ENCODE results near the gene PDGFA. TPM values are rescaled to one million over a fixed set of nuclear protein-coding genes. Genes with fewer than 3 reads are reported as not detected.

PDGFA gene
- total and polyA plus RNA-seq, 2 experiments from 2014 or later: 35.6 to 43.1 TPM

GRCh38 chr7:552868-553635 is 33.4 kb upstream of the PDGFA start:
- Histone ChIP-seq H3K27me3 (ENCODE audit: insufficient read depth) (no peaks in the 10 kb centered on the region), H4K20me1 (replicated peaks; ENCODE audit: insufficient read depth) (no peaks in the 10 kb centered on the region), H3K4me2 (no peak overlapping the region), H3K79me2 (replicated peaks; ENCODE audit: insufficient read depth) (no peaks in the 10 kb centered on the region), H3K36me3 (ENCODE audit: insufficient read depth) (no peaks in the 10 kb centered on the region), H2AFZ (no peak overlapping the region), H3F3A (replicated peaks; ENCODE audit: low read depth) (no peaks in the 10 kb centered on the region), H3K9me2 (ENCODE audit: insufficient read depth) (no peaks in the 10 kb centered on the region), H3K4me1 (ENCODE audit: insufficient read depth) (no peaks in the 10 kb centered on the region), H3K27ac (ENCODE audit: low read depth) (no peak overlapping the region), H3K4me3 (no peak overlapping the region)
- ATAC-seq: no peak
- no peak overlapping the region for H3K27ac Mint-ChIP-seq
- TF ChIP-seq NANOG (IDR thresholded peaks at IDR 0.05; ENCODE audit: borderline replicate concordance) (no peak), ETS1 (IDR thresholded peaks at IDR 0.05) (no peak), ZNF114 (CRISPR knock-in tag; IDR thresholded peaks at IDR 0.05) (no peak), ZNF331 (CRISPR knock-in tag; IDR thresholded peaks at IDR 0.05; ENCODE audit: low read depth) (no peak), STAT1 (IDR thresholded peaks at IDR 0.05; ENCODE audit: unreplicated experiment) (no peak), CREB1 (CRISPR knock-in tag; IDR thresholded peaks at IDR 0.05; ENCODE audit: low read depth) (no peak), JUNB (IDR thresholded peaks at IDR 0.05; ENCODE audit: unreplicated experiment) (no peak), EZH2 (IDR thresholded peaks at IDR 0.05; ENCODE audit: low read depth, unreplicated experiment) (no peak), EZH2phosphoT487 (IDR thresholded peaks at IDR 0.05; ENCODE audit: unreplicated experiment) (no peak), POLR2AphosphoS5 (IDR thresholded peaks at IDR 0.05; ENCODE audit: low read depth) (no peak), CTCF (conservative IDR thresholded peaks at IDR 0.05; ENCODE audit: low read depth in 2 of 2) (no peak), ZNF462 (CRISPR knock-in tag; IDR thresholded peaks at IDR 0.05) (no peak), REST (IDR thresholded peaks at IDR 0.05; ENCODE audit: unreplicated experiment) (no peak)
- DNase-seq (ENCODE audit: low spot score): no peak
- H3K36me3 Mint-ChIP-seq (ENCODE audit: low read depth): peaks cover 13% of the 10 kb centered on the region
- no peaks in the 10 kb centered on the region; the same call in 2 of the 3 replicates for H3K9me3 Mint-ChIP-seq
- H3K4me1 Mint-ChIP-seq: no peaks in the 10 kb centered on the region
- H3K27me3 Mint-ChIP-seq (ENCODE audit: insufficient read depth, low read depth, poor library complexity): peaks cover 8% of the 10 kb centered on the region
- no peak overlapping the region for H3K4me3 Mint-ChIP-seq

Data from GM23338 (cell line).